HepG2 (cell line): ENCODE results near the gene COPS3. TPM values are rescaled to one million over a fixed set of nuclear protein-coding genes. Genes with fewer than 3 reads are reported as not detected.

Source experiments
- ASH2L ChIP-seq: fragments of 300-600, 200-600 bp; sonication (generic); IDR thresholded peaks from 2 replicates; pipeline ENCODE4 v1.7.0; 2017; ENCODE audit warnings: low read depth, mild to moderate bottlenecking, moderate library complexity, mixed read lengths, low read length; ENCODE audit not compliant: insufficient read length
- HNF4A ChIP-seq: sonication (generic); formaldehyde crosslinking; IDR thresholded peaks from 2 replicates; pipeline ENCODE4 v1.4.0; 2020; ENCODE audit warnings: missing genetic modification reagents
- IKZF1 ChIP-seq: fragments of 450-650 bp; IDR thresholded peaks from 2 replicates; pipeline ENCODE4 v1.7.1; 2016
- MED8 ChIP-seq: sonication (generic); formaldehyde crosslinking; IDR thresholded peaks from 2 replicates; pipeline ENCODE4 v1.8.1; 2023; ENCODE audit warnings: mild to moderate bottlenecking, missing genetic modification reagents; ENCODE audit not compliant: insufficient replicate concordance
- SP2 ChIP-seq: sonication (generic); formaldehyde crosslinking; IDR thresholded peaks from 2 replicates; pipeline ENCODE4 v1.5.1; 2020; ENCODE audit warnings: mild to moderate bottlenecking, missing genetic modification reagents
- SRY ChIP-seq: sonication (generic); formaldehyde crosslinking; IDR thresholded peaks from 2 replicates; pipeline ENCODE4 v1.8.0; 2022; ENCODE audit warnings: mild to moderate bottlenecking, missing genetic modification reagents
- ZFX ChIP-seq: sonication (generic); formaldehyde crosslinking; IDR thresholded peaks from 2 replicates; pipeline ENCODE4 v1.4.0; 2020; ENCODE audit warnings: mild to moderate bottlenecking, low read depth, missing genetic modification reagents, moderate library complexity
- ZNF143 ChIP-seq: sonication (generic); formaldehyde crosslinking; IDR thresholded peaks from 2 replicates; pipeline ENCODE4 v1.4.0; 2020; ENCODE audit warnings: missing genetic modification reagents
- ZNF329 ChIP-seq: sonication (generic); formaldehyde crosslinking; IDR thresholded peaks from 2 replicates; pipeline ENCODE4 v1.9.0; 2021; ENCODE audit warnings: low read depth, mild to moderate bottlenecking, missing genetic modification reagents
- ZNF501 ChIP-seq: sonication (generic); formaldehyde crosslinking; IDR thresholded peaks from 2 replicates; pipeline ENCODE4 v1.5.1; 2020; ENCODE audit warnings: mild to moderate bottlenecking, moderate library complexity, missing genetic modification reagents
- ZNF549 ChIP-seq: sonication (generic); formaldehyde crosslinking; IDR thresholded peaks from 2 replicates; pipeline ENCODE4 v1.5.0; 2020; ENCODE audit warnings: missing genetic modification reagents
- ZNF567 ChIP-seq: sonication (generic); formaldehyde crosslinking; IDR thresholded peaks from 2 replicates; pipeline ENCODE4 v1.8.1; 2023; ENCODE audit warnings: mild to moderate bottlenecking, missing genetic modification reagents, borderline replicate concordance
- ZNF660 ChIP-seq: sonication (generic); formaldehyde crosslinking; IDR thresholded peaks from 2 replicates; pipeline ENCODE4 v1.5.1; 2020; ENCODE audit warnings: mild to moderate bottlenecking, low read depth, missing genetic modification reagents, borderline replicate concordance
- ZNF713 ChIP-seq: sonication (generic); formaldehyde crosslinking; IDR thresholded peaks from 2 replicates; pipeline ENCODE4 v1.4.0; 2020; ENCODE audit warnings: mild to moderate bottlenecking, missing genetic modification reagents
- ZNF75D ChIP-seq: sonication (generic); formaldehyde crosslinking; IDR thresholded peaks from 2 replicates; pipeline ENCODE4 v1.8.1; 2023; ENCODE audit warnings: missing genetic modification reagents, mild to moderate bottlenecking, borderline replicate concordance
- ZSCAN29 ChIP-seq: sonication (generic); formaldehyde crosslinking; conservative IDR thresholded peaks from 2 replicates; pipeline ENCODE4 v1.4.0; 2020; ENCODE audit warnings: mild to moderate bottlenecking, missing genetic modification reagents
- polyA plus RNA-seq, 8 experiments: library from polyadenylated mRNA; depleted of rRNA in 3 of 8; stranded (reverse) in 7 of 8; unstranded in 1 of 8; fragments of >200 nt; fragmentation: Illumina TruSeq in 4 of 8; extraction: Trizol in 4 of 8; gene quantifications; 2 replicates each; pipeline versions ENCODE4 v1.2.1 to v1.2.3, GENCODE V29; 2011 to 2016; ENCODE audit warnings: low read depth in 4 of 8, missing spikeins in 1 of 8, mixed read lengths in 1 of 8; ENCODE audit not compliant: insufficient read depth in 1 of 8
- total RNA-seq, 5 experiments: library from RNA; depleted of rRNA; stranded (reverse); fragments of >200 nt; fragmentation: Illumina TruSeq; extraction: Trizol; gene quantifications; 2 replicates each; pipeline ENCODE4 v1.2.3, GENCODE V29; 2016; ENCODE audit warnings: low read depth in 1 of 5
- TF ChIP-seq, protein P1 (sequence below): sonication (generic); formaldehyde crosslinking; IDR thresholded peaks from 2 replicates; pipeline ENCODE4 v1.9.0; 2021; ENCODE audit warnings: missing genetic modification reagents, borderline replicate concordance
- TF ChIP-seq, protein P2 (sequence below): IDR thresholded peaks from 2 replicates; pipeline ENCODE4 v1.6.1; 2012; ENCODE audit warnings: inconsistent platforms
- TF ChIP-seq, protein P3 (sequence below): sonication (generic); formaldehyde crosslinking; IDR thresholded peaks from 2 replicates; pipeline ENCODE4 v1.4.0; 2020; ENCODE audit warnings: mild to moderate bottlenecking, missing genetic modification reagents, borderline replicate concordance
- TF ChIP-seq, protein P4 (sequence below): sonication (generic); formaldehyde crosslinking; IDR thresholded peaks from 2 replicates; pipeline ENCODE4 v1.9.0; 2022; ENCODE audit warnings: missing genetic modification reagents, mild to moderate bottlenecking, borderline replicate concordance

Gene COPS3
- total and polyA plus RNA-seq, 2 of the 13 experiments (the other 11 are each of a cell fraction or from before 2014, with no cell fraction given): 46.3 to 103 TPM

DNA sequence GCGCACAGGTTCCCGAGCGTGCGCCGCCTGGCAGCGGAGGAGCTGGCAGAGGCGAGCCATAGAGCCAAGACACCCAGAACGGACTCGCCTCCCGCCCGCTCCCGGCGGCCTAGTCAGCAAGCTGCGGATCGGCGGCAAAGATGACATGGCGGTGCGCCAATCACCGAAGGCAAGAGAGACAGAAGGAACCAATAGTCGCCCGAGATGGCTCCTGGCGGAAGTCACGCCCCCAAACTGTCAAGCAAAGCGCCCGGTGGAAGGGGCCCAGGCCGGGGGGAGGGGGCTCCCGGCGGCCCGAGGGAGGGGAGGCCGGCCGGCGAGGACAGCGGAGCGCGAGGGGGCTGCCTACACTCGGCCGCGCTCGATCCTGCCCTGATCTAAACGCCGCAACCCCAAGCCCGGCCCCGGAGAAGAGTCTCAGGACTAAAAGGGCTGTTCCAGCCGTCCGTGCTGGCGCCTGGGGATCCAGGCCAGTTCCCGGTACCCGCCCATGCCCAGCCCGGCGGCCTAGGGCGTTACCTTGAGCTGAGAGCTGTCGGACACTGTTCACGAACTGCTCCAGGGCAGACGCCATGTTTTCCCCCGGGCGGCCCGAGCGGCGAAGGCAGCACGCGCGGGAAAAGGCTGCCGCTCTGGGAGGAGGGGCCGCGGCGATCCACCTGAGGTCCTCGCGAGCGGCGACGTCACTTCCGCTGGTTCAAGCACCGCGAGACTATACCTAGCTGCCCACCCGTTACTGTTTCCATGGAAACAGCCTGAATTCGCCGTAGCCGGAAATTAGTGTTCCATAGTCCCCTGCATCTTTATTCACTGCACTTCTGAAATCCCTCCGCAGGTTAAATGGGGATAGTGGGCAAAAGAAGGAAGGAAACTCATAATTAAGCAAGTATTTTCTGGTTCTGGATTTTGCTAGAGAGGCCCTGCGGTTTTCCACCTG lies at the start of gene COPS3 (continued):
- TF ChIP-seq, protein P1, sequence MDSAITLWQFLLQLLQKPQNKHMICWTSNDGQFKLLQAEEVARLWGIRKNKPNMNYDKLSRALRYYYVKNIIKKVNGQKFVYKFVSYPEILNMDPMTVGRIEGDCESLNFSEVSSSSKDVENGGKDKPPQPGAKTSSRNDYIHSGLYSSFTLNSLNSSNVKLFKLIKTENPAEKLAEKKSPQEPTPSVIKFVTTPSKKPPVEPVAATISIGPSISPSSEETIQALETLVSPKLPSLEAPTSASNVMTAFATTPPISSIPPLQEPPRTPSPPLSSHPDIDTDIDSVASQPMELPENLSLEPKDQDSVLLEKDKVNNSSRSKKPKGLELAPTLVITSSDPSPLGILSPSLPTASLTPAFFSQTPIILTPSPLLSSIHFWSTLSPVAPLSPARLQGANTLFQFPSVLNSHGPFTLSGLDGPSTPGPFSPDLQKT (CRISPR knock-in tag): no peak
- peak; percentile 37 for TF ChIP-seq MED8
- TF ChIP-seq, protein P2, sequence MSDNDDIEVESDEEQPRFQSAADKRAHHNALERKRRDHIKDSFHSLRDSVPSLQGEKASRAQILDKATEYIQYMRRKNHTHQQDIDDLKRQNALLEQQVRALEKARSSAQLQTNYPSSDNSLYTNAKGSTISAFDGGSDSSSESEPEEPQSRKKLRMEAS: peak; percentile 95
- TF ChIP-seq HNF4A (CRISPR knock-in tag): no peak
- no peak for TF ChIP-seq ZNF143 (CRISPR knock-in tag)
- TF ChIP-seq ASH2L: peak; percentile 93
- no peak for TF ChIP-seq ZSCAN29 (CRISPR knock-in tag)
- TF ChIP-seq ZNF75D: no peak
- TF ChIP-seq ZNF713: 0 out of 2 replicates have a peak, but pooled peaks have one; percentile 59
- no peak for TF ChIP-seq ZNF549 (CRISPR knock-in tag)
- TF ChIP-seq, protein P3, sequence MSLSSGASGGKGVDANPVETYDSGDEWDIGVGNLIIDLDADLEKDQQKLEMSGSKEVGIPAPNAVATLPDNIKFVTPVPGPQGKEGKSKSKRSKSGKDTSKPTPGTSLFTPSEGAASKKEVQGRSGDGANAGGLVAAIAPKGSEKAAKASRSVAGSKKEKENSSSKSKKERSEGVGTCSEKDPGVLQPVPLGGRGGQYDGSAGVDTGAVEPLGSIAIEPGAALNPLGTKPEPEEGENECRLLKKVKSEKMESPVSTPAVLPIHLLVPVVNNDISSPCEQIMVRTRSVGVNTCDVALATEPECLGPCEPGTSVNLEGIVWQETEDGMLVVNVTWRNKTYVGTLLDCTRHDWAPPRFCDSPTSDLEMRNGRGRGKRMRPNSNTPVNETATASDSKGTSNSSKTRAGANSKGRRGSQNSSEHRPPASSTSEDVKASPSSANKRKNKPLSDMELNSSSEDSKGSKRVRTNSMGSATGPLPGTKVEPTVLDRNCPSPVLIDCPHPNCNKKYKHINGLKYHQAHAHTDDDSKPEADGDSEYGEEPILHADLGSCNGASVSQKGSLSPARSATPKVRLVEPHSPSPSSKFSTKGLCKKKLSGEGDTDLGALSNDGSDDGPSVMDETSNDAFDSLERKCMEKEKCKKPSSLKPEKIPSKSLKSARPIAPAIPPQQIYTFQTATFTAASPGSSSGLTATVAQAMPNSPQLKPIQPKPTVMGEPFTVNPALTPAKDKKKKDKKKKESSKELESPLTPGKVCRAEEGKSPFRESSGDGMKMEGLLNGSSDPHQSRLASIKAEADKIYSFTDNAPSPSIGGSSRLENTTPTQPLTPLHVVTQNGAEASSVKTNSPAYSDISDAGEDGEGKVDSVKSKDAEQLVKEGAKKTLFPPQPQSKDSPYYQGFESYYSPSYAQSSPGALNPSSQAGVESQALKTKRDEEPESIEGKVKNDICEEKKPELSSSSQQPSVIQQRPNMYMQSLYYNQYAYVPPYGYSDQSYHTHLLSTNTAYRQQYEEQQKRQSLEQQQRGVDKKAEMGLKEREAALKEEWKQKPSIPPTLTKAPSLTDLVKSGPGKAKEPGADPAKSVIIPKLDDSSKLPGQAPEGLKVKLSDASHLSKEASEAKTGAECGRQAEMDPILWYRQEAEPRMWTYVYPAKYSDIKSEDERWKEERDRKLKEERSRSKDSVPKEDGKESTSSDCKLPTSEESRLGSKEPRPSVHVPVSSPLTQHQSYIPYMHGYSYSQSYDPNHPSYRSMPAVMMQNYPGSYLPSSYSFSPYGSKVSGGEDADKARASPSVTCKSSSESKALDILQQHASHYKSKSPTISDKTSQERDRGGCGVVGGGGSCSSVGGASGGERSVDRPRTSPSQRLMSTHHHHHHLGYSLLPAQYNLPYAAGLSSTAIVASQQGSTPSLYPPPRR (CRISPR knock-in tag): no peak
- TF ChIP-seq, protein P4, sequence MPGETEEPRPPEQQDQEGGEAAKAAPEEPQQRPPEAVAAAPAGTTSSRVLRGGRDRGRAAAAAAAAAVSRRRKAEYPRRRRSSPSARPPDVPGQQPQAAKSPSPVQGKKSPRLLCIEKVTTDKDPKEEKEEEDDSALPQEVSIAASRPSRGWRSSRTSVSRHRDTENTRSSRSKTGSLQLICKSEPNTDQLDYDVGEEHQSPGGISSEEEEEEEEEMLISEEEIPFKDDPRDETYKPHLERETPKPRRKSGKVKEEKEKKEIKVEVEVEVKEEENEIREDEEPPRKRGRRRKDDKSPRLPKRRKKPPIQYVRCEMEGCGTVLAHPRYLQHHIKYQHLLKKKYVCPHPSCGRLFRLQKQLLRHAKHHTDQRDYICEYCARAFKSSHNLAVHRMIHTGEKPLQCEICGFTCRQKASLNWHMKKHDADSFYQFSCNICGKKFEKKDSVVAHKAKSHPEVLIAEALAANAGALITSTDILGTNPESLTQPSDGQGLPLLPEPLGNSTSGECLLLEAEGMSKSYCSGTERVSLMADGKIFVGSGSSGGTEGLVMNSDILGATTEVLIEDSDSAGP (CRISPR knock-in tag): peak; percentile 82; the same call in 1 of the 2 replicates
- peak; percentile 87 for TF ChIP-seq ZFX (CRISPR knock-in tag)
- peak; percentile 82 for TF ChIP-seq ZNF501 (CRISPR knock-in tag)
- peak; percentile 49; the same call in 1 of the 2 replicates for TF ChIP-seq SRY (CRISPR knock-in tag)
- TF ChIP-seq ZNF329 (CRISPR knock-in tag): 0 out of 2 replicates have a peak, but pooled peaks have one; percentile 48
- TF ChIP-seq IKZF1: no peak
- TF ChIP-seq ZNF660 (CRISPR knock-in tag): no peak
- TF ChIP-seq ZNF567 (CRISPR knock-in tag): 0 out of 2 replicates have a peak, but pooled peaks have one; percentile 38
- TF ChIP-seq SP2: peak; percentile 92
